ENCODE data around the gene CCDC88A. TPM values are rescaled to one million over a fixed set of nuclear protein-coding genes. Genes with fewer than 3 reads are reported as not detected.

Gene CCDC88A
- total RNA-seq, 1 experiment from 2014 or later = 60.8 TPM

DNA sequence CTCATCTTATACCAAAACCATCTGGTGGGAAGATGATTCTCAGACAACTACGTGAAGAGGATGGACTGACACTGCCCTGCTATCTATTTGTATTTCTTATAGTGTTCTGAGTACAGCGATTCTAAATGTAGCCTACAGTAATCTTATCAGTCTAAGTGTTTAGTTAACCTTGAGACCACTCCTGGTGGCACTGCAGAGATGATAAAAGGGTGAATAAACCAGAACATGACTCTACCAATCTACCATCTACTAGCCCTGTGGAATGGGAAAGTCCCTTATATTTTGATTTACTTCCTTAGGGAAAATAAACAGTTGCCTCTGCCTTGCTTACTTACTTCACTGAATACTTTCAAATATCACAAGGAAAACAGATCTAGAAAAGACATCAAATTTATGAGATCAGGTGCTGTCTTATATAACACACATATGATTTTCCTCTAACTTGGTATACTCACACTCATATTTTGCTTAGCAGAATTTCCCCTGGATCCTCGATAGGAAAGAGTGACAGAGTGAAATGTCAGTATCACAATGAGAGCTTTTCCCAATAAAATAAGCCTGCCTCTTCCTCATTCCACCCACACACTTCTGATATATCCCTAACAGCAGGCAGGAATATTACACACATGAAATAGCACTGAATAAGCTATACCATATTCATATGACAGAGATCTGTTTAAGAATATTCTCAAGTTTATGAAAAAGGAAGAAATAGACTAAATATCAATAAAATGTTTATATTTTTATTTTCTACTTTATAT is 92.0 kb downstream of the CCDC88A start:
- Mint-ChIP-seq H3K4me1 (ENCODE audit: insufficient read depth, unreplicated experiment) (no peaks in the 10 kb centered on the region), H3K27me3 (ENCODE audit: insufficient read depth, unreplicated experiment) (no peaks in the 10 kb centered on the region), H3K27ac (ENCODE audit: low read depth, unreplicated experiment) (no peak overlapping the region), H3K4me3 (ENCODE audit: unreplicated experiment) (no peak overlapping the region), H3K36me3 (ENCODE audit: insufficient read depth, unreplicated experiment) (peaks cover 46% of the 10 kb centered on the region), H3K9me3 (ENCODE audit: unreplicated experiment) (peaks cover 6% of the 10 kb centered on the region)
- TF ChIP-seq, protein P1, sequence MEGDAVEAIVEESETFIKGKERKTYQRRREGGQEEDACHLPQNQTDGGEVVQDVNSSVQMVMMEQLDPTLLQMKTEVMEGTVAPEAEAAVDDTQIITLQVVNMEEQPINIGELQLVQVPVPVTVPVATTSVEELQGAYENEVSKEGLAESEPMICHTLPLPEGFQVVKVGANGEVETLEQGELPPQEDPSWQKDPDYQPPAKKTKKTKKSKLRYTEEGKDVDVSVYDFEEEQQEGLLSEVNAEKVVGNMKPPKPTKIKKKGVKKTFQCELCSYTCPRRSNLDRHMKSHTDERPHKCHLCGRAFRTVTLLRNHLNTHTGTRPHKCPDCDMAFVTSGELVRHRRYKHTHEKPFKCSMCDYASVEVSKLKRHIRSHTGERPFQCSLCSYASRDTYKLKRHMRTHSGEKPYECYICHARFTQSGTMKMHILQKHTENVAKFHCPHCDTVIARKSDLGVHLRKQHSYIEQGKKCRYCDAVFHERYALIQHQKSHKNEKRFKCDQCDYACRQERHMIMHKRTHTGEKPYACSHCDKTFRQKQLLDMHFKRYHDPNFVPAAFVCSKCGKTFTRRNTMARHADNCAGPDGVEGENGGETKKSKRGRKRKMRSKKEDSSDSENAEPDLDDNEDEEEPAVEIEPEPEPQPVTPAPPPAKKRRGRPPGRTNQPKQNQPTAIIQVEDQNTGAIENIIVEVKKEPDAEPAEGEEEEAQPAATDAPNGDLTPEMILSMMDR (IDR thresholded peaks at IDR 0.05; ENCODE audit: unreplicated experiment) = no peak
- ChIA-PET POLR2A (no interaction called here), CTCF (interaction anchor here (1.5 kb wide), 1 partner anchor 9 kb away, joined by 4 read pairs; no protein-coding TSS in a partner anchor)
- intact Hi-C loops (cut with micrococcal nuclease) = no loop called here
- DNase-seq (ENCODE audit: unreplicated experiment) = no peak
- BruUV-seq (replicated peaks) = no TSS peak

DNA sequence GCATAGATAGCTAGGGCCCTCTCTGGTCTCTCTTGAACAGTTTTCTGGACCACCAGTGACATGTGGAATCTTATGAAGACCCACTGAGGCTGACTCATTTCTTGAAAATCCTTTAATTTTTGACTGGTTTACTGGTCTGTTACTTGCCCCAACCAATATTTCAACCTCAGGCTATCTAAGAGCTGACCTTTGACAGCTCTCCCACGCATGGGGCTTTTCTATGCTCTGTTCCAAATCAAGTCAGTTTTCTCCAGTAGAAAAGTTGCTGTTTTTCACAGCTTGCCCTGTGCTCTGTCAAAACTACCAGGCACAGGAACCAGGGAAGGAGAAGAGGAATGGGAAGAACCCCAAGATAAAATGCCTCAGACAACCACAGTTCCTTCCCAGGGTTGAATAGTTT is 104.7 kb downstream of the CCDC88A start:
- DNase-seq (ENCODE audit: unreplicated experiment) = no peak
- H3K4me3 Mint-ChIP-seq (ENCODE audit: unreplicated experiment) = no peak overlapping the region
- H3K36me3 Mint-ChIP-seq (ENCODE audit: insufficient read depth, unreplicated experiment) = peaks cover 23% of the 10 kb centered on the region
- H3K27ac Mint-ChIP-seq (ENCODE audit: low read depth, unreplicated experiment) = no peak overlapping the region
- H3K4me1 Mint-ChIP-seq (ENCODE audit: insufficient read depth, unreplicated experiment) = peaks cover 10% of the 10 kb centered on the region
- TF ChIP-seq, protein P1 (IDR thresholded peaks at IDR 0.05; ENCODE audit: unreplicated experiment) = no peak
- POLR2A ChIA-PET = interaction anchor here (0.9 kb wide), 1 partner anchor 45 kb away, joined by 3 read pairs; no protein-coding TSS in a partner anchor
- no peaks in the 10 kb centered on the region for H3K27me3 Mint-ChIP-seq (ENCODE audit: insufficient read depth, unreplicated experiment)
- CTCF ChIA-PET = interaction anchor here (0.6 to 1.0 kb wide), 2 partner anchors 22 to 117 kb away, joined by 3 to 5 read pairs; no protein-coding TSS in a partner anchor
- H3K9me3 Mint-ChIP-seq (ENCODE audit: unreplicated experiment) = no peaks in the 10 kb centered on the region
- intact Hi-C loops (cut with micrococcal nuclease) = loop anchor here (5.0 kb wide), 1 partner anchor 102 kb away; the partner anchor contains the start of gene CCDC88A
- BruUV-seq (replicated peaks) = no TSS peak

DNA sequence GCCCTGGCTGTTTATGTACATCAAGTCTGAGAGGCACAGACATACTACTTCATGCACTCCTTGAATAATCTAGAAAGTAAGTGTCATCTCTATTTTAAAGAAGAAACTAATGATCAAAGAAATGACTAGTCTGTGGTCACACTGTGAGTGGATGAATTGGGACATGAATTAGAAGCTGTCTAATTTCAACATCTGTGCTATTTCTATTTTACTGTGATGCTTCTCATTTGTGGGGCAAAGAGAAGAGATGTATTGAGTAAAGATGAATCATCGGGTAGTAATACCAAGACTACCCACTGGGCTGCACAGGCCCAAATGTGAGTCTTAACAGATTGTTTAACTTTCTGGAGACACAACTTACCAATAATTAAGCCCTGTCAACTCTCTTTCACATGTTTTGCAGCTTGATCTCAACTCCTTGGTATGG is 108.2 kb downstream of the CCDC88A start:
- H3K4me3 Mint-ChIP-seq (ENCODE audit: unreplicated experiment) = no peak overlapping the region
- H3K27me3 Mint-ChIP-seq (ENCODE audit: insufficient read depth, unreplicated experiment) = no peaks in the 10 kb centered on the region
- POLR2A ChIA-PET = interaction anchor here (1.3 to 2.3 kb wide), 2 partner anchors 10 to 25 kb away, joined by 5 read pairs; no protein-coding TSS in a partner anchor
- no peaks in the 10 kb centered on the region for H3K9me3 Mint-ChIP-seq (ENCODE audit: unreplicated experiment)
- TF ChIP-seq, protein P1 (IDR thresholded peaks at IDR 0.05; ENCODE audit: unreplicated experiment) = peak; percentile 45
- H3K4me1 Mint-ChIP-seq (ENCODE audit: insufficient read depth, unreplicated experiment) = peaks cover 15% of the 10 kb centered on the region
- H3K27ac Mint-ChIP-seq (ENCODE audit: low read depth, unreplicated experiment) = no peak overlapping the region
- no TSS peak for BruUV-seq (replicated peaks)
- CTCF ChIA-PET = interaction anchor here (0.7 to 1.2 kb wide), 3 partner anchors 27 to 50 kb away, joined by 3 read pairs; no protein-coding TSS in a partner anchor
- peak; percentile 59 for DNase-seq (ENCODE audit: unreplicated experiment)
- intact Hi-C loops (cut with micrococcal nuclease) = loop anchor here (1.0 to 5.0 kb wide), 2 partner anchors 106 to 121 kb away; partner anchors contain the start of gene CCDC88A
- peaks cover 41% of the 10 kb centered on the region for H3K36me3 Mint-ChIP-seq (ENCODE audit: insufficient read depth, unreplicated experiment)

DNA sequence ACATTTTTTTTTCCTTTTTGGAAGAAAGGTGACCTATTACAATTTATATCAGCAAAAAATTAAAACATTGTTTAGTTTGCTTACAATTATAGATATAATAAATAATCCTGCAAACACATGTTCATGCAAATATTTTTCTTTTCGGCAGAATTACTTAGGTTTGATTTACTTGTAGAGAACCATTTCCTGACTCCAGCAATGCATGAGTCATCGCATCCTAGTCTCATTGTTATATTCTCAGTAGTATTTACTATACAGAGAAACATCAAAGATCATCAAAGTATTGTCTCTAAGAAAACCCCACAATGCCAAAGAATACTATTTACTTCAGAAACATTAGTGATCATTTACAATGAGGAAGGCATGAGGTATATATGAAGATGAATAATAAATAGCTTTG is 110.2 kb downstream of the CCDC88A start:
- peak; percentile 44 for DNase-seq (ENCODE audit: unreplicated experiment)
- peaks cover 15% of the 10 kb centered on the region for H3K4me1 Mint-ChIP-seq (ENCODE audit: insufficient read depth, unreplicated experiment)
- H3K27me3 Mint-ChIP-seq (ENCODE audit: insufficient read depth, unreplicated experiment) = no peaks in the 10 kb centered on the region
- intact Hi-C loops (cut with micrococcal nuclease) = no loop called here
- TF ChIP-seq, protein P1 (IDR thresholded peaks at IDR 0.05; ENCODE audit: unreplicated experiment) = no peak
- POLR2A ChIA-PET = interaction anchor here (0.9 to 1.1 kb wide), 3 partner anchors 22 to 108 kb away, joined by 3 to 4 read pairs (median 3); no protein-coding TSS in a partner anchor
- peaks cover 34% of the 10 kb centered on the region for H3K36me3 Mint-ChIP-seq (ENCODE audit: insufficient read depth, unreplicated experiment)
- CTCF ChIA-PET = interaction anchor here (0.5 to 0.6 kb wide), 2 partner anchors 11 to 124 kb away, joined by 3 read pairs; no protein-coding TSS in a partner anchor
- peak overlapping the region; percentile 43 for H3K27ac Mint-ChIP-seq (ENCODE audit: low read depth, unreplicated experiment)
- no TSS peak for BruUV-seq (replicated peaks)
- no peaks in the 10 kb centered on the region for H3K9me3 Mint-ChIP-seq (ENCODE audit: unreplicated experiment)
- no peak overlapping the region for H3K4me3 Mint-ChIP-seq (ENCODE audit: unreplicated experiment)

Measured in MCF 10A (cell line).